OCI-LY3 (cell line): Measurements from ENCODE around the gene MYLIP.

Experiments
- EZH2phosphoT487 ChIP-seq: fragments of 200-600 bp; shearing (Covaris generic); IDR thresholded peaks from 2 replicates; pipeline ENCODE4 v1.6.1; 2018; ENCODE audit warnings: antibody characterized with exemption, mixed run types, low read depth
- TF ChIP-seq, protein P1 (sequence below): fragments of 200-600, 300-600 bp; sonication (generic); IDR thresholded peaks from 2 replicates; pipeline ENCODE4 v1.5.1; 2014; ENCODE audit warnings: antibody characterized with exemption, low read length, low read depth

DNA sequence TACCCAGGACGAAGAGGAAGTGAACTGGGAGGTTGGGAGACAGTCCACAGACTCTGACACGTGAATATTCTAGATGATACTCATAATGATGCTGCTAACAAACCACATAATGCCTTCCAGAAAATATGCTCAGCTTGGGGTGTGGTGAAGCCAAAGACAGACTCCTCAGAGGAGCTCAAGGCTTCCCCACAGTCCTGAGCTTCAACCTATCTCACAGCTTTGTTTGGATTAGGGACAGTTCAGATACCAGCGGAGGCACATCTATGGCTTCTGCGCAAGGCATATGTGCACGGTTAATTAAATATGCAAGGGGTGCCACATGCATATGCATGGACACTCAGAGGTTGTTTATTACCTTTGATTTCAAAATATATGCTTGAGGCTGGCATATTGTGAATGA, 30.7 kb upstream of the MYLIP start:
- TF ChIP-seq, protein P1, sequence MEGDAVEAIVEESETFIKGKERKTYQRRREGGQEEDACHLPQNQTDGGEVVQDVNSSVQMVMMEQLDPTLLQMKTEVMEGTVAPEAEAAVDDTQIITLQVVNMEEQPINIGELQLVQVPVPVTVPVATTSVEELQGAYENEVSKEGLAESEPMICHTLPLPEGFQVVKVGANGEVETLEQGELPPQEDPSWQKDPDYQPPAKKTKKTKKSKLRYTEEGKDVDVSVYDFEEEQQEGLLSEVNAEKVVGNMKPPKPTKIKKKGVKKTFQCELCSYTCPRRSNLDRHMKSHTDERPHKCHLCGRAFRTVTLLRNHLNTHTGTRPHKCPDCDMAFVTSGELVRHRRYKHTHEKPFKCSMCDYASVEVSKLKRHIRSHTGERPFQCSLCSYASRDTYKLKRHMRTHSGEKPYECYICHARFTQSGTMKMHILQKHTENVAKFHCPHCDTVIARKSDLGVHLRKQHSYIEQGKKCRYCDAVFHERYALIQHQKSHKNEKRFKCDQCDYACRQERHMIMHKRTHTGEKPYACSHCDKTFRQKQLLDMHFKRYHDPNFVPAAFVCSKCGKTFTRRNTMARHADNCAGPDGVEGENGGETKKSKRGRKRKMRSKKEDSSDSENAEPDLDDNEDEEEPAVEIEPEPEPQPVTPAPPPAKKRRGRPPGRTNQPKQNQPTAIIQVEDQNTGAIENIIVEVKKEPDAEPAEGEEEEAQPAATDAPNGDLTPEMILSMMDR: no peak
- TF ChIP-seq EZH2phosphoT487: no peak
